ENCODE results near the gene ATF7IP2. TPM values are rescaled to one million over a fixed set of nuclear protein-coding genes. Genes with fewer than 3 reads are reported as not detected.

ATF7IP2 gene
- total and polyA plus RNA-seq, 2 donors (not counting 1 experiment from before 2014, with no cell fraction given): 0.89 to 1.2 TPM

- H3K79me2 ChIP-seq (ENCODE audit: control insufficient read depth, insufficient read depth, low read length): no peaks in the 10 kb centered on the region
- no peaks in the 10 kb centered on the region for H3K27me3 ChIP-seq (ENCODE audit: control insufficient read depth, insufficient read depth, low read length)
- no peak for TF ChIP-seq CTCF (conservative IDR thresholded peaks at IDR 0.05 in 1 of 2, IDR thresholded peaks at IDR 0.05 in 1 of 2; ENCODE audit: low read depth in 1 of 2, low read length in 2 of 2)
- TF ChIP-seq EZH2 (IDR thresholded peaks at IDR 0.05; ENCODE audit: low read length, missing control alignments): no peak
- H3K9me3 ChIP-seq (ENCODE audit: control insufficient read depth, insufficient read depth, low read depth, low read length): no peaks in the 10 kb centered on the region
- H2AFZ ChIP-seq (ENCODE audit: low read length): no peak overlapping the region
- no peaks in the 10 kb centered on the region for H3K36me3 ChIP-seq (ENCODE audit: control insufficient read depth, insufficient read depth, low read length)
- no peak for DNase-seq (ENCODE audit: low read depth in 2 of 2)
- H4K20me1 ChIP-seq (ENCODE audit: control insufficient read depth, extremely low read depth, insufficient read depth, low read length): no peaks in the 10 kb centered on the region
- H3K27ac ChIP-seq (ENCODE audit: insufficient read depth, low read length): no peak overlapping the region
- no peak overlapping the region for H3K4me3 ChIP-seq (replicated peaks in 1 of 4; ENCODE audit: control extremely low read depth in 1 of 4, insufficient read depth in 1 of 4, low read depth in 3 of 4, low read length in 4 of 4)
- H3K4me2 ChIP-seq (ENCODE audit: extremely low read depth, insufficient read depth, low read length): no peak overlapping the region
- H3K9ac ChIP-seq (ENCODE audit: insufficient read depth, low read length): no peak overlapping the region
- H3K4me1 ChIP-seq (ENCODE audit: control insufficient read depth, extremely low read depth, insufficient read depth, low read length): no peaks in the 10 kb centered on the region
These were observed 12.3 kb upstream of the ATF7IP2 start for GRCh38 chr16:10373556-10373955.

- TF ChIP-seq EZH2 (IDR thresholded peaks at IDR 0.05; ENCODE audit: low read length, missing control alignments) (no peak), CTCF (conservative IDR thresholded peaks at IDR 0.05 in 1 of 2, IDR thresholded peaks at IDR 0.05 in 1 of 2; ENCODE audit: low read depth in 1 of 2, low read length in 2 of 2) (no peak)
- no peaks in the 10 kb centered on the region for H3K79me2 ChIP-seq (ENCODE audit: control insufficient read depth, insufficient read depth, low read length)
- no peak for DNase-seq (ENCODE audit: low read depth in 2 of 2)
These were observed 9.6 kb upstream of the ATF7IP2 start for GRCh38 chr16:10376229-10376628.

GRCh38 chr16:10383626-10384025, 2.2 kb upstream of the ATF7IP2 start:
- Histone ChIP-seq H3K36me3 (ENCODE audit: control insufficient read depth, insufficient read depth, low read length) (no peaks in the 10 kb centered on the region), H4K20me1 (ENCODE audit: control insufficient read depth, extremely low read depth, insufficient read depth, low read length) (no peaks in the 10 kb centered on the region), H3K27me3 (ENCODE audit: control insufficient read depth, insufficient read depth, low read length) (no peaks in the 10 kb centered on the region), H2AFZ (ENCODE audit: low read length) (no peak overlapping the region), H3K4me2 (ENCODE audit: extremely low read depth, insufficient read depth, low read length) (no peak overlapping the region), H3K4me3 (replicated peaks in 1 of 4; ENCODE audit: control extremely low read depth in 1 of 4, insufficient read depth in 1 of 4, low read depth in 3 of 4, low read length in 4 of 4) (no peak overlapping the region), H3K4me1 (ENCODE audit: control insufficient read depth, extremely low read depth, insufficient read depth, low read length) (no peaks in the 10 kb centered on the region), H3K9me3 (ENCODE audit: control insufficient read depth, insufficient read depth, low read depth, low read length) (no peaks in the 10 kb centered on the region), H3K27ac (ENCODE audit: insufficient read depth, low read length) (no peak overlapping the region), H3K79me2 (ENCODE audit: control insufficient read depth, insufficient read depth, low read length) (no peaks in the 10 kb centered on the region), H3K9ac (ENCODE audit: insufficient read depth, low read length) (no peak overlapping the region)
- no peak for TF ChIP-seq CTCF (conservative IDR thresholded peaks at IDR 0.05 in 1 of 2, IDR thresholded peaks at IDR 0.05 in 1 of 2; ENCODE audit: low read depth in 1 of 2, low read length in 2 of 2)
- no peak for TF ChIP-seq EZH2 (IDR thresholded peaks at IDR 0.05; ENCODE audit: low read length, missing control alignments)
- DNase-seq (ENCODE audit: low read depth in 2 of 2): peak in 1 of 2 donors; percentile 53

More at GRCh38 chr16:10376229-10376628, 9.6 kb upstream of the ATF7IP2 start:
- no peaks in the 10 kb centered on the region for H4K20me1 ChIP-seq (ENCODE audit: control insufficient read depth, extremely low read depth, insufficient read depth, low read length)
- no peak overlapping the region for H2AFZ ChIP-seq (ENCODE audit: low read length)
- no peaks in the 10 kb centered on the region for H3K4me1 ChIP-seq (ENCODE audit: control insufficient read depth, extremely low read depth, insufficient read depth, low read length)
- H3K9ac ChIP-seq (ENCODE audit: insufficient read depth, low read length): no peak overlapping the region
- no peak overlapping the region for H3K4me2 ChIP-seq (ENCODE audit: extremely low read depth, insufficient read depth, low read length)
- no peaks in the 10 kb centered on the region for H3K27me3 ChIP-seq (ENCODE audit: control insufficient read depth, insufficient read depth, low read length)
- no peak overlapping the region for H3K4me3 ChIP-seq (replicated peaks in 1 of 4; ENCODE audit: control extremely low read depth in 1 of 4, insufficient read depth in 1 of 4, low read depth in 3 of 4, low read length in 4 of 4)
- H3K9me3 ChIP-seq (ENCODE audit: control insufficient read depth, insufficient read depth, low read depth, low read length): no peaks in the 10 kb centered on the region
- no peaks in the 10 kb centered on the region for H3K36me3 ChIP-seq (ENCODE audit: control insufficient read depth, insufficient read depth, low read length)
- no peak overlapping the region for H3K27ac ChIP-seq (ENCODE audit: insufficient read depth, low read length)
